DOHH2 (cell line): Measurements from ENCODE around the gene UBE2B.

Experiments used
- H3F3A ChIP-seq: fragments of 200-600 bp; sonication (generic), shearing (Covaris generic); 2 replicates; pipeline ENCODE4 v1.6.0; 2016; ENCODE audit warnings: antibody characterized with exemption, mild to moderate bottlenecking; ENCODE audit not compliant: control insufficient read depth, insufficient read depth
- H3K27ac ChIP-seq: fragments of 200-600 bp; sonication (generic); 2 replicates; pipeline ENCODE4 v1.5.1; 2014; ENCODE audit warnings: low read depth, mild to moderate bottlenecking, low read length, moderate library complexity
- H3K27me3 ChIP-seq: fragments of 200-600 bp; sonication (generic); 2 replicates; pipeline ENCODE4 v1.6.1; 2014; ENCODE audit warnings: mild to moderate bottlenecking, low read length, mixed read lengths; ENCODE audit not compliant: control insufficient read depth
- H3K36me3 ChIP-seq: fragments of 200-600 bp; sonication (generic); 2 replicates; pipeline ENCODE4 v1.6.1; 2014; ENCODE audit warnings: mild to moderate bottlenecking, low read length, moderate library complexity, mixed read lengths; ENCODE audit not compliant: control insufficient read depth
- H3K4me1 ChIP-seq: fragments of 200-600 bp; sonication (generic); 2 replicates; pipeline ENCODE4 v1.6.1; 2014; ENCODE audit warnings: mild to moderate bottlenecking, low read length, mixed read lengths; ENCODE audit not compliant: control insufficient read depth
- H3K4me2 ChIP-seq: fragments of 200-600 bp; sonication (generic); 2 replicates; pipeline ENCODE4 v1.6.0; 2014; ENCODE audit warnings: mild to moderate bottlenecking, low read length, moderate library complexity
- H3K4me3 ChIP-seq: fragments of 200-600 bp; sonication (generic); 2 replicates; pipeline ENCODE4 v1.5.1; 2014; ENCODE audit warnings: mild to moderate bottlenecking, low read length, mixed read lengths
- H3K79me2 ChIP-seq: fragments of 200-600 bp; sonication (generic); 2 replicates; pipeline ENCODE4 v1.6.1; 2014; ENCODE audit warnings: mild to moderate bottlenecking, low read length, mixed read lengths; ENCODE audit not compliant: control insufficient read depth
- H3K9me2 ChIP-seq: fragments of 200-600 bp; sonication (generic); replicated peaks from 2 replicates; pipeline ENCODE4 v1.6.1; 2014; ENCODE audit warnings: mild to moderate bottlenecking, low read length, mixed read lengths; ENCODE audit not compliant: control insufficient read depth
- H3K9me3 ChIP-seq: fragments of 200-600 bp; sonication (generic); 2 replicates; pipeline ENCODE4 v1.6.1; 2014; ENCODE audit warnings: antibody characterized with exemption, low read length, mixed read lengths; ENCODE audit not compliant: control insufficient read depth, insufficient read depth
- H4K20me1 ChIP-seq: fragments of 200-600 bp; sonication (generic); 2 replicates; pipeline ENCODE4 v1.6.0; 2014; ENCODE audit warnings: low read depth, mild to moderate bottlenecking, antibody characterized with exemption, low read length, moderate library complexity; ENCODE audit not compliant: control insufficient read depth, insufficient read depth
- CTCF ChIP-seq: fragments of 200-600 bp; sonication (generic); IDR thresholded peaks from one replicate; pipeline ENCODE4 v1.5.1; 2014; ENCODE audit warnings: antibody characterized with exemption, mild to moderate bottlenecking, low read depth, low read length; ENCODE audit not compliant: poor library complexity, severe bottlenecking
- EZH2phosphoT487 ChIP-seq: fragments of 200-600 bp; sonication (generic); IDR thresholded peaks from 2 replicates; pipeline ENCODE4 v1.6.1; 2017; ENCODE audit warnings: borderline replicate concordance, mild to moderate bottlenecking, antibody characterized with exemption, low read length, moderate library complexity, mixed read lengths

The UBE2B gene

DNA sequence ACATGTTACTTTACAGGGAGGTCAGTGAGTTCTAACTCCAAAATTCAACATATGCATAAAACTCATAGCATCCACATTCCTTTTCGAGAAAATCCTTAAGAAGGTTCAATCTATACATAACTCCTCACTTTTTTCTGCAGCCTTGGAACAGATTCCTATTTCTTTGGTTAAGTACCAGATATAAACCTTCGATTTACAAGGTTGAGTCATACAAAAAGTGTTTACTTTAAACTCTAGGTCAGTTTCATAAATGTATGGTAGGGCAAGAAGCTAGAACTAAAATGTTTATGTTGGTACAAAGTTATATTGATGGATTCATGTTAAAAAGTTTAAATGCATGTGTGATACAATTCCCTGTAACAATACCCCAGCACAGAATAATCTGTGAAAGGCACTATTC lies 20.9 kb downstream of the UBE2B start:
- Histone ChIP-seq H3K36me3 (peaks cover 74% of the 10 kb centered on the region), H3K27me3 (no peaks in the 10 kb centered on the region), H3K4me1 (no peaks in the 10 kb centered on the region), H3K27ac (no peak overlapping the region), H3K9me2 (no peaks in the 10 kb centered on the region), H4K20me1 (no peaks in the 10 kb centered on the region), H3K79me2 (no peaks in the 10 kb centered on the region), H3F3A (0 out of 2 replicates have a peak, but pooled peaks cover 5% of the 10 kb centered on the region), H3K4me2 (no peak overlapping the region), H3K9me3 (no peaks in the 10 kb centered on the region), H3K4me3 (no peak overlapping the region)
- no peak for TF ChIP-seq EZH2phosphoT487
- TF ChIP-seq CTCF = no peak

GRCh38 chr5:134394932-134395331 lies 23.6 kb downstream of the UBE2B start:
- Histone ChIP-seq H3K4me3 (no peak overlapping the region), H4K20me1 (no peaks in the 10 kb centered on the region), H3K27me3 (no peaks in the 10 kb centered on the region), H3K4me2 (no peak overlapping the region), H3K79me2 (no peaks in the 10 kb centered on the region), H3K9me3 (no peaks in the 10 kb centered on the region), H3K4me1 (no peaks in the 10 kb centered on the region), H3K36me3 (peaks cover 68% of the 10 kb centered on the region), H3F3A (0 out of 2 replicates have a peak, but pooled peaks cover 2% of the 10 kb centered on the region), H3K9me2 (no peaks in the 10 kb centered on the region), H3K27ac (no peak overlapping the region)
- TF ChIP-seq CTCF = no peak
- TF ChIP-seq EZH2phosphoT487 = no peak

DNA sequence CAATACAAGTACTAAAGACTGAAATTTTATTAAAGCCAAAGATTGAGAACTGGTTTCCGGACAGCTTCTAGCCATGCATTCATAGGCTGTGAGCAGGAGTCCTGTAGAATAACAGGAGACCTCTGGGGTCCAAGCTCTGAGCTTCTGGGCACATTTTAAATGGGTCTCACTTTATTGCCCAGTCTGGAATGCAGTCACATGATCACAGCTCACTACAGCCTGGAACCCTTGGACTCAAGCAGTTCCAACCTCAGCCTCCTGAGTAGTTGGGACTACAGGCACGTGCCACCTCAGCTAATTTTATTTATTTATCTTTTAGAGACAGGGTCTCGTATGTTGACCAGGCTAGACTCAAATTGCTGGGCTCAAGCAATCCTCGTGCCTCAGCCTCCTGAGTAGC lies 24.9 kb downstream of the UBE2B start:
- TF ChIP-seq CTCF = no peak
- no peak for TF ChIP-seq EZH2phosphoT487
- Histone ChIP-seq H3K27me3 (no peaks in the 10 kb centered on the region), H3K27ac (no peak overlapping the region), H3K4me3 (no peak overlapping the region), H4K20me1 (no peaks in the 10 kb centered on the region), H3K9me3 (no peaks in the 10 kb centered on the region), H3K36me3 (peaks cover 56% of the 10 kb centered on the region), H3K79me2 (no peaks in the 10 kb centered on the region), H3K4me1 (no peaks in the 10 kb centered on the region), H3K9me2 (no peaks in the 10 kb centered on the region), H3F3A (0 out of 2 replicates have a peak, but pooled peaks cover 2% of the 10 kb centered on the region), H3K4me2 (no peak overlapping the region)
